ENCODE measurements around the gene MAP6.

Gene MAP6

DNA sequence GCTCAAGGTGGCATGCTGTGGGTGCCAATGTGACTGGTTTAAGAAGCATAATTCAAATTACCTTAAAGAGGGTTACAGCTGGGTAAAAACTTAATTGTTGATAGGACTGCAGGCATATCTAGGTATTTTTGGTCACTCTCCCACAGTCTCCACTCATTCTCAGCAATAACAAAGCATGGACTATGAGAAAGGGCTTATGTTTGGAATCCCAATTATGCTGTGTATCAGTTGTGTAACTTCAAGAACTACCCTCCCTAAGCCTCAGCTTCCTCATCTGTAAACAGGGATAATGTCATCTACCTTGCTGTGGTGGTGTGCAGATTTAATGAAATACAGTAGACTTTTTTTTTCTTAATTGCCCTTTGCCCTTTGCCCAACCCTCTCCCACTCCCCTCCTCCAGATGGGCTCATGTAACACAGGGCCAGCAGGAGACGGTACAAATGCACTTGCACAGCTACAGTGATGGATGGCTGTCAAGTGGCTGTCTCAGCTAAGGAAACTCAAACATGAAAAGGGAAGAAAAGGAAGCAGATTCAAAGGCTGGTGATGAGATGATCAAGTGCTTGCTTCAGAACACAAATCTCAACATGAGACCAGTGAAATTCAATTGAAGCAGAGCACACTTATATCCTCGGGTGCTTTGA is 37.6 kb downstream of the MAP6 start:
- DNase-seq (ENCODE audit: low read depth in 2 of 2), result no peak

DNA sequence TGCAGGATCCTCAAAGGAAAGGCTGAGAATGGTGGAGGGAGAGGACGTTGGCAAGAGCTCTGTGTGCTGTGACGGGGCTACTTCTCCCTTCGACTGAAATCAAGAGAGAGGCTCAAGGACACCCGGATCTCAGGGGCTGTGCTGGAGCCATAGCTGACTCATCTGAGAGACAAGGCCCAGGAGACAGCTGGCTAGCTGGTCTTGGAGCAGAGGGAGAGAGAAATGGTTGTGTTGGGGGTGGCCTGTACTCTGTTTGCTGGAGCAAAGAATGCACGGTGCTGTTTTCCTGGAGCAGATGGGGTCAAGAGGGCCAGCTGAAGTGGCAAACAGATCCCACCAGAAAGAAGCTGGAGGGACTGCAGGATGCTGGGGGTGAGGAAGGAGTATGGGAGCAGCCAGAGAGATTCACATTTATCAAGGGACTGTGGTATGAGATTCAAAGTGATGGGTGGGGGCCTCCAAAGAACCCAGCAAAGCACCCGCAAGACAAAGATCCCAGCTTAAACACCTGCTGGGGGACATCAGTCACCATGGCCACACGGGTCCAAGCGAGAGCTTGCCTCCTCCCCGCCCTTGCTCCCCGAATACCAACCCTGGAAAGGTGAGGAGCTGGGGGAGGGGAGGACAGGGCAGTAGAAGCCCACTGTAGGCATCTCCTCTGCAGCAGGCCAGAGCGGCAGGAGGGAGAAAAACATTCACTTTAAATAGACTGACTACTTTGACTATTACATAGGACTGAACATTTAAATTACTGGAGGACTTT is 40.8 kb downstream of the MAP6 start:
- DNase-seq (ENCODE audit: low read depth in 2 of 2), result no peak

DNA sequence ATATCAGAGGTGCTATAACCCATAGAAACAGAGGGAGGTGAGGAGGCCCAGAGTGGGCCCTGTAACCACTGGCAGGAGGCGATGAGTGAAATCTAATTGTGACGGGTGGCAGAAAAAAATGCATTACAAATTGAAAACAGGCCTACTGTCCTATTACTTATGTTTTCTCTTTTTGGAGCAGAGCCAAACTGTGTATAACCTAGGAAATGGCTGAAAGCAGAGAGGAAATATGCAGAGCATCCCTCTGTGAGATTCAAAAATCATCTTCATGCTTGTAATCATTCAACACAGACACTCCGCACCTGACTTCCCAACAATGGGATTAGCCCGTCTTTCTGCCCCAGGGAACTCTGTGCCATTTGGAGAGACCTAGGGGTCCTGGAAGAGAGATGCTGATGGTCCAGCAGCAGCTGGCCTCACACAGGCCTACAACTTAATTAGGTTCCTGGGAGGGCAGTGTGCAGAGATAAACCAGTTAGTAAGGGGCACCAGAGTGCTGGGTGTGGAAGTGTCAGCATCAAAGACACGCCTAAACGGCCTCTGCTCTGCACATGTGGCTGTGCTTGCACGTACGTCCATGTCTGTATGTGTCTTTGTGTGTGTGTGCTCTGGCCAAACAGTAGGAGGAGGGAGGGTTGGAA is 41.8 kb downstream of the MAP6 start:
- no peak for DNase-seq (ENCODE audit: low read depth in 2 of 2)

DNA sequence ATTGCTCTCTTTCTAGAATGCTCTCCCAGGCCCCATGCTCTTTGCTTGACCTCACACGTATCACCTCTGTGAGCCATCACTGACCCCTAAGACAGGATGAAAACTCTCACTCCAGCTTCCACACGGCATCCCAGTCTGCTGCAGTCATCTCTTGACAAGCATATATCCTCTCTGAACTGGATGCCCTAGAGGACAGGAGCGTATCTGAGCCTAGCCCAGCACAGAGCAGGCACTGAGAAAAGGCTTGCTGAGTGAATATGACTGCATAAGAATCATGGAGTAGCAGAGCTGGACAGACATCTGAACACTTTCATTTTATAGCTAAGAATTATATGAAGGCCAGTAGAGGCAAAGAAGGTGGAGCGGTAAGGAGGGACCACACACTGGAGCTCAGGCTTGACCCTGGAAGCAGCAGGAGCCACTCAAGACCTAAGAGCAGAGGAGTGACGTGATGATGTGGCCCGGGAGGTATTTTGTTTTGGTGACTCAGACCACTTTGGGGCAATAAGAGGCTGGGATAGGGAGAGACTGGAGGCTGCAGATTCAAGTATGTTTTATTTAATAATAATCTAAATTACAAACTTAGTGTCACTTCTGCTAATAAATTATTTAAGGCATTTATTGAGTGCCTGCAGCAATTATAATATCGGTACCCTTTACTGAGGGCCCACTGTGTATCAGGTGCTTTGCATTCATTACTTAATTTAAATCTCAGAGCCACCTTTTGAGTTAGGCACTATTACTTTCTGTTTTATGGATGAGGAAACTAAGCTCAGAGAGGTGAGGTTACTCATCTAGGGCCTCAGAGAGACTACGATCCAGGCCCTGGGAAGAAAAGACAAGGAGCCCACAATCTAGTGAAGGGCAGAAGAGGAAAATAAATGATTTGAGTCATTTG is 42.6 kb downstream of the MAP6 start:
- DNase-seq (ENCODE audit: low read depth in 2 of 2), result no peak

DNA sequence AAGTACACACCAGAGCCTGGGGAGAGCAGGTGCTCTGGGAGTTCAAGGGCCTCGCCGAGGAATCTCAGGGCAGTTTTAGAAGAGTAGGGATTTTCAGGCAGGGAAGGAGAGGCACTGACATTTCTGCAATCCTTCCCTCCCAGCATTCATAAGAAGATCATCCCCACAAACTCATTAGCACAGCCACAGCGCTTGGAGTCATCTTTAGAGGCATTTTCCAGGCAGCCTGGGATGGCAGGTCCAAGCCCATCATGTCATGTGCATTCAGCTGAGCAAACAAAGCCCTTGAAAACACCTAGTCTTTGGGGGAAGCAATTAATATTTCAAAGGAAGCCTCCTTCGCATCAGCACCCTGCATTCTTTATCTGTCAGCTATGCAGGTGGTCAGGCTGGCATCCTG is 43.8 kb downstream of the MAP6 start:
- DNase-seq (ENCODE audit: low read depth in 2 of 2), result no peak

DNA sequence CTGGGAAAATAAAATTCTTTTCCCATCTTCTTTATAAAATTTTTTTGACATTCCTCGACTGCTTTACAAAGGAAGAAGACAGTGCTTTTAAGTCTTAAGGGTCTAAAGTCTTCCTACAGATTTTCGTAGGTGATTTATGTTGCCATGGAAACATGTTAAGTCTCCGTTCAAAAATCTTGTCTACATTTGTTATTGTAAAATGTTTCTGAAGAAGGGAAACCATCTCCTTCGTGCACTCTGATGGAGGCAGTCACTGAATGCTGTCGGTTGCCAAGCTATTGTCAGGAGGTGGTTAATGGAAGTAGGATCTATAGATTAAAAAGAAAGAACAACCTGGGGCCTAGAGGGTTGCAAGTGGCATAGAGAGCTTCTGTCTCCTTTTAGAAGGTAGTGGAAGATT is 52.6 kb downstream of the MAP6 start:
- no peak for DNase-seq (ENCODE audit: low read depth in 2 of 2)

DNA sequence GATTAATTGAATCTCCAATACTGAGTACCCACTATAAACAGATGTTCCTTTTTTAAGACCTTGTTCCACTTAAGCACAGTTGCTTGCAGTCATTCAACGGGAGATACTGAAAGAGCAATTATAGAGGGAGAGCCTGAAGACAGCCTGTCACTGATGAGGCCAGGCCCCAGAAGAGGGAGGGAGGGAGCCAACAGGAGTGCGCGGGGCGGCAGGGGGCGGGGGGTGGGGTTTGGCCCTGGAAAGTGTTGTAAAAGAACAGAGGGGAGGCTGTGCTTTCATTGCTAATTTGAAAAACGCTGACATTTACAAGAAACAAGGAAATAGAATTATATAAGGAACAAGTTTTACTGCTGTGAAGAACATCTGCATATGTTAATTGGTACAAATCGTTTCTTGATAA is 53.1 kb downstream of the MAP6 start:
- no peak for DNase-seq (ENCODE audit: low read depth in 2 of 2)

DNA sequence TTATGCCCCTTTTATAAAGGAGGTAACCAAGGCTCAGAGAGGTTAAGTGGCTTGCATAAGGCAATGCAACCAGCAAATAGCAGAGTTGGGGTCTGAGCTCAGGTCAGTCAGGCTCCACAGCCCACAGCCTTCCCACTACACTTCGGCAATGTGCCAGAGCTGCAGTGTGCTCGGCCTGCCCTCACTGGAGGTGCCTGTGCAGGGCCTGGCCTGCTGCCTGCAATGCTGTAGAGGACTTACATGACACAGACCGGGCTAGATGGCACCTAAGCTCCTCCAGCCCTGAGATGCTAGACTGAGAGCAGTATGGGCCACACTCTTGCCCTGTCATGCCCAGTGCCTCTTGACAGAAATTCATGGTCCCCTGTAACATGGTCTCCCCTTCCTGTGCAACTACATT is 57.0 kb downstream of the MAP6 start:
- DNase-seq (ENCODE audit: low read depth in 2 of 2), result no peak

DNA sequence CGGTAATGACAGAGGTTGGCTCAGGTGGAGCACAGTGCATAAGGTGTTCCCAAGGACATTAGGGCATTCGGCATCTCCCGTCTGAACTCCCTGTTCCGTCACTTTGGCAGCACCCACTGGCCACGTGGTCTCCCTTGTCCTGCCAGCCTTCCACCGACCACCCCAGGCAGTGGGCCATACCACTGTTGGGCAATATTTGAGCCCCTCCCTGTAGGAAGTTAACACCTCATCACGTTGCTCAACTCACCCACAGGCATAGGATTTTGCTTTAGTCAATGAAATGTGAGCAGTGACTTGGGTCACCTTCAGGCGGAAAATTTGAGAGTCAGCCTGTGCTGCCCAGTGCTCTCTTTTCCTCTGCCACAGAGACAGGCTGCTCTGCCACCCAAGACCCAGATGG is 62.7 kb downstream of the MAP6 start:
- no peak for DNase-seq (ENCODE audit: low read depth in 2 of 2)

DNA sequence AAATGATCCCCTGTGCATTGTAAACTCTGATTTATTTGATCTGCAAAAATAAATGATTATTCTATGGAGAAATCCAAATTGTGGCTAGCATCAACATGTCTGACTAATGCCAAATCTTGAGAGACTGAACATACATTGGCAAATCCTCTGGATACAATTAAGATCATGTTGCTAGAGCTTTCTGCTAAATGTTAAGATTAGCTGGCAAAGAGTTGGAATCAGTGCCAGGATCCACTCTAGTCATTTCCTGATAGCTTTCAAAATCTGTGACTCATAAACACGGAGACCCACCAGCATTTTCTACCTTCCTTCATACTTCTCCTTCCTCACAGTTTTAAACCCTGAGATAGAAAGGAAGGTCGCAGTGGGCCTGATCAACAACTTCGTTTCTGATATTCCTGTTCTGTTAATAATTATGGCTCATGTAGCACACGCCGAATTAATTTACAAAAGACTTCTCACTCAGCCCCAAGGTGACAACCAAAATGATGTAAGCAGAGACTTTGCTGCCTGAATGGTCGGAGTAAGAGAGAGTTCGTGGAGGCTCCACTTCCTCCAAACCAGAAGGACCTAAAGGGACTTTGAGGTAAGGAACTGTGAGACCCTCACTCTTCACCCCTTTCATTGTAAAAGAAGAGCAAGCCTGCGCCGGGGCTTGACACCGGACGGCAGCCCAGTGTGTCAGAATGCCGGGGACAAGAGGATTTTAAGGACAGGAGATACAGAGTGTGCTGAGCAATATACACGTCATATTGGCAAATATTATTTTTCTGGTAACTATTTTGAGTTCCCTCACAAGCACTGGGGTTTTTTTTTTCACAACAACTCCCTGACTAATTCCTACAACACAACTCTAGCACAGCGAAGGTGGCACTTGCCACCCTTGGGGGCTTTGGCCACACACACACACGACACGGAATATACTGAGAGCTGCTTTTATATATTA is 64.8 kb downstream of the MAP6 start:
- DNase-seq (ENCODE audit: low read depth in 2 of 2), result no peak

DNA sequence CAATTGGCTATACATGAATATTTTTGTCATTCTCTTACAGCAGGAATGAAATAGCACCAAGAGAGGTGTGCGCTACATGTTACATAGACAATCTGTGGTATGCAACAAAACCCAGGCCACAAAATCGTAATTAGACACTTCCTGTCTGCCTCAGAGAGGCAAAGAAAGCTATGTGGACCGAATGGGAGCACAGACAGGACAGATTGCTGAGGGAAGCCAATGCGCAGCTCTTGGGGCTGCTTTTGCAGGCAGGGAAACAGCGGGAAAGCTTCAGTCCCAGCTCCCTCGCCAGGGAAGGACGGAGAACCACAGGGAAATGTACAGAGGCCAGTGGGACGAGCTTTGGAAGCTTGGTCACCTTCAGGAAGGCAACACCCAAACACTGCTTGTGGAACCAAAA is 65.9 kb downstream of the MAP6 start:
- no peak for DNase-seq (ENCODE audit: low read depth in 2 of 2)

DNA sequence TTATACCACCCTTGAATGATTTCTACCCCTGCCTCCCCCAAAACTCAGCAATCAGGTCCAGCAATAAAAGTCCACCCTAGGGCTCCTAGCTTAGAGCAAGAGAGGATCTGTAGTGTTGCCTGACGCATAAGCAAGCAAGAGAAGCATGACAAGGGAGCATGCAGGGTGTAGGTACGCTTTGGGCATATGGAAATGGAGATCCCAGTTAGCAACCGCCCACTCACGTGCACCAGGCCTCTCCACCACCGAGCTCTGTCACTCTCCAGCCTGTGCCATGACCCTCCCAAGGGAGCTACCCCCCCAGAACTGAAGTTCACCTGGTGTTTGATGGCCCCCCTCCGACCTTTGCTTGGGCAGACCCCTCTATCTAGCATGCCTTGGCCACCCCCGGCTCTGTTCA is 67.3 kb downstream of the MAP6 start:
- DNase-seq (ENCODE audit: low read depth in 2 of 2), result no peak

DNA sequence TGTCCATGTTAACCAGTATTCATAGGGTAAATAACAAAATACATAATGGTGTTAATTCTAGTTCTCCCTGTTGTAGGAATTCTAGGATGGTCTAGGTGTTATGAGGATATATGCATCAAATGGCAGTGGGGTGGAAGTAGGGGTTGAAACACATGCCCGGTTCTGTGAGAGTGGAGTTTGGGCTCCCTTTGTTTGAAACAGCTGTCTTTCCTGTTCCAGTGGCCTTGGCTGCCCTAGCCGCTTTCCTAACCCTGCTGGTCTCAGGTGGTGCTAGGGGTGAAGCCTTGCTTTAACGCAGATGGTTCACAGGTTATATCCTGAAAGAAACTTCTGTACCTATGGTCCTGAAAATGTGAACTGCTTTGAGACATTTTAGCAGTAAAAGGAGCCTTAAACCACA is 68.5 kb downstream of the MAP6 start:
- DNase-seq (ENCODE audit: low read depth in 2 of 2), result no peak

DNA sequence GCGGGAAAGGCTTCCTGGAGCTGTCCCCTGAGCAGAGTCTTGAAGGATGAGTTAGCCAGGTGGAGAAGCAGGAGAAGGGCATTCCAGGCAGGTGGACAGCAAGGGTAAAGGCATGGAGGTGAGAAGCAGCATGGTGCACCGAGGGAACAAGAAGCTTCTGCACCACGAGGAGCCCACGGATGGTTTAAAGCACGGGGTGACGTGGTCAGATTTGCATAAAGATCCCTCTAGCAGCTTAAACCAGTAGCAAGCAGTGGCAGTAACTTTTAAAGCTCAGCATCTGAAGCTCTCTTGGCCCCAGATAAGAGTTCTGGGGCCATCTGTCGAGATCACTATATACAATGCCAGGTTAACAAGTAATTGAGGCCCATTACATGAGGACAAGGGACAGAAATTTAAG is 69.9 kb downstream of the MAP6 start:
- no peak for DNase-seq (ENCODE audit: low read depth in 2 of 2)

DNA sequence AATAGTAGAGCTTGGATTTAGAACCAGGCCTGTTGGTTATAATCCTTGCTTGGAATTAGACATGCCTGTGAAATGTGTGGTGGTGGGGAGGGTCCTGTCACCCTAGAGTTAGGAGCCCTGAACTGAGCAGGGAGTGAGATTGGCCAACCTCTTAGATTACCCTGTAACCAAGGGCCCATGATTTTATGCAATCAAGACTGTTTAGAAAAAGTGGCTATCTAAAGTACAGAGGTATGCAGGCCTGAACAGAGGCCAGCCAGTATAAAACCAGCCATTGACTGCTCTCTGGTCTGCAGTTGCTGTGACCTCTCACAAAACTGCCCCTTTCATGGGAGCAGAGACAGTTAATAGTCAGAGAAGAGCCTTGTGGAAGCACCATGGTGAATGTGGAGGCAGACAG is 70.6 kb downstream of the MAP6 start:
- no peak for DNase-seq (ENCODE audit: low read depth in 2 of 2)

DNA sequence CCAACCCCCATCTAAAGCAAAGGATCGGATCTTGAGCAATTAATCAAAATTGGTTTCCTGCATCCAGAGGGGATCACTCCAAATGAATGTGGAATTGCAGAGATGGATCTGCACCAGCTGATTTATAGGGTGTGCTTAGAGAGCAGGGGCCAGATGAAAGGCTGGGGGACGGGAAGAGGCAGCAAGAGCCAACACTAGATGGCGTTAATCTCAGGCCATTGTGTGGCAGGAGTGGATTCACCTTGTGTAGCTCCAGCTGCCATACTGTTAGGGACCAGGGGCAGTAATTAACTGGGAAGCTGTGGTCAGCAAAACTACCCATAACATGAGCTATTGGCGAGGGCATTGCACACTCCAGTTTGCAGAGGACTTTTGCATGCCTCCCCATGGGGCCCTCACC is 71.2 kb downstream of the MAP6 start:
- no peak for DNase-seq (ENCODE audit: low read depth in 2 of 2)

DNA sequence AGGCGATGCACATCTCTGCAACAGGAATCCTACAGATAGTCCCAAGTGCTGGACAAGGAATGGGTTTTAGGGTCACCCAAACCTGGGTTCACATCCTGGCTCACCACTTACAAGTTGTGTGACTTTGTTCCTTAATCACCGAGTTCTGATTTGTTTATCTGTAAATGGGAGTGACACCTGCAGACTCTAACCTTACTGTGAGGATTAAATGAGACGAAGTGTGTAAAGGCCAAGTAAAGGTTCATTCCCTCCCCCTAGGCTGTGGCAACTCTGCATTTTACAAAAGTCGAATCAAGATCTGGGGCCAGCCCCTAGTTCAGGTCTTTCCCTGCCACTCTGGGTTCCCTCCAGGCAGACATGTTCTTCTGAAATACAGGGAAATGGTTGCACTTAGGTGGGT is 71.9 kb downstream of the MAP6 start:
- no peak for DNase-seq (ENCODE audit: low read depth in 2 of 2)

DNA sequence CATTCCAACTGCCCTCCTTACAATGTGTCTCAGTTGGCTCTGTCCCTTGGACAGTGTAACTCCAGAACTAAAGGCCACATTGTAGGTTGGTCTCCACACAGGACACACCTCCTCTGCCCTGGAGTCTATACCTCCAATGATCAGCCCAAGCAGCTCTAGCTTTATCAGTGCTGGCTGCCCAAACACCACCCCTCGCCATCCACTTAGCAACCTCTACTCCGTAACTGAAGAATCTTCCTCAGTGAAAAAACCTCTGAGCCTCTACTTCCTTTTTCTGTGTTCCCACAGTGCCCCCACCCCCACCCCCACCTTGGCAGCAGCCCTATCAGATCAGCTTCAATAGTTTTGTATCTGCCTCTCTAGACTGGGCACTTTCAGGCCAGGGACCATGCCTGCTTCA is 73.4 kb downstream of the MAP6 start:
- no peak for DNase-seq (ENCODE audit: low read depth in 2 of 2)

DNA sequence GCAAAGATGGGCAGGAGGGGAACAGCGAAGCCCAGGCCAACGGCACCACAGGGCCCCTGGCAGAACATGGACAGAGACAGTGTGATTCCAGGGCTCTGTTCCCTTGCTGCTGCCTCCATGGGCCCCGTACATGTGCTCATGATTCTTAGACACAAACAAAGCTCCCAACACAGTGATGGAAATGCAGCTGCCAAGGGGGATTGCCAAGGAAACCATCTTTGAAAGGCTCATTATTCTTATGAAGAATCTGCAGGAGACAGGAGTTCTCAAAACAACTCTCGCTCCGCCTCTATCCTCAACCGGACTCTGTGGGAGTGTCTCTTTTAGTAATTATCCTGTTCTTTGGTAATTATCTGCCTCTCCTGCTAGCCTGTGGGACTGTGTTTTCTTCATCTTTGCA is 74.6 kb downstream of the MAP6 start:
- DNase-seq (ENCODE audit: low read depth in 2 of 2), result no peak

DNA sequence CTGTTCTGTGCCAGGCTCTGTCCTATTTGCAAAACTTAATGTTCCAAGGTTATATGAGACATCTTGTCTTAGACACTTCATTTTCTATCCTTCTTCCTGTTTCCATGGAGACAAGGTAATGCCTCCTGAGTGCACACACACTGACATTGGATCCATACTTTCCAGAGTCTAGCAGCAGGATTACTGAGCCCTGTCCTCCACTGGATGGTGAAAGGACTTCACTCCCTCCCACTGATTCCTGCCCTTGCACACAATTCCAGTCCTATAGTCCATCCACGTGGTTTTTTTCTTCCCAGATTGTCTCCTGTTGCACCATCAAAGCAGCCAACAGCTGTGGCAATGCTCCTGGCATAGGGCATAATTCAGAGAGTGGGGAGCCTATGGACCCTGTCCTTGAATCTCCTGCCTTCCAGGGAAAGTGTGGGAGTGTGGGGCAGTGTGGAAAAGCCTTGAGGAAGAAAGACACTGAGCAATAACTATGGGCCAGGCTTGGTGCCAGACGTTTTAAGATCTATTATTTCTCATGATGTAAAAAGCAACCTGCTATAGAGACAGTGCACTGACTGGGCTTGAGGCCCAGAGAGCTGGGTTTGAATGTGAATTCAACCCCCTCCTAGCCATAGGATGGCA is 75.4 kb downstream of the MAP6 start:
- DNase-seq (ENCODE audit: low read depth in 2 of 2), result no peak

DNA sequence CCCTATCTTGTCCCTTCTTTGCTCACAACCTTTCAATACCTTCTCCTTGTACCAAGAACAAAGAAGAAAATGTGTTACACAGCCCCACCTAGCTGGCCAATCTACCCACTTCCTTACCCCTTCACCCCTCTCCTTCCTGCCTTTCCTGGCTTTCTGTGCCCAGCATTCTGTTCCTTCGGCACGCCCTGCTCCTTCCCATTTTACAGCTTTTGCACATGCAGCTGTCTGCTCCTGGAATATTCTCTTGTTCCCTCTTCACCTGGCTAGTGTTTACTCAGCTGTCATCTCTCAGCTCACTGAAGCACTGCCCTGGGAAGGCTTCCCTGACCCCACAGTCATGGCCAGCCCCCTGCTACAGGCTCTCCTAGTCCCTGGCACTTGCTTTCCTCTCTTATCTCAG is 76.1 kb downstream of the MAP6 start:
- no peak for DNase-seq (ENCODE audit: low read depth in 2 of 2)

All from stimulated activated CD4-positive, alpha-beta T cell treated with anti-CD3 and anti-CD28 coated beads, Interleukin-15, amount 100 ng/mL, for 48 hours (primary cell).